ENCODE measurements around the gene RARG.

GRCh38 chr12:53201639-53202038, 30.4 kb downstream of the RARG start:
- no peak for TF ChIP-seq CTCF (IDR thresholded peaks at IDR 0.05)
- no peak for TF ChIP-seq POLR2A (IDR thresholded peaks at IDR 0.05)
- TF ChIP-seq POLR2AphosphoS5 (IDR thresholded peaks at IDR 0.05; ENCODE audit: insufficient read depth in 1 of 2, low read depth in 1 of 2) = no peak
